HG02678 (cell line): Measurements from ENCODE around the gene PABPC3.

ENCODE experiments used
- ATAC-seq: cut with Tn5 transposase; IDR thresholded peaks from one replicate; pipeline ENCODE4 v1.9.1; 2021; ENCODE audit warnings: mild to moderate bottlenecking, moderate library complexity; ENCODE audit not compliant: unreplicated experiment

PABPC3 gene

DNA sequence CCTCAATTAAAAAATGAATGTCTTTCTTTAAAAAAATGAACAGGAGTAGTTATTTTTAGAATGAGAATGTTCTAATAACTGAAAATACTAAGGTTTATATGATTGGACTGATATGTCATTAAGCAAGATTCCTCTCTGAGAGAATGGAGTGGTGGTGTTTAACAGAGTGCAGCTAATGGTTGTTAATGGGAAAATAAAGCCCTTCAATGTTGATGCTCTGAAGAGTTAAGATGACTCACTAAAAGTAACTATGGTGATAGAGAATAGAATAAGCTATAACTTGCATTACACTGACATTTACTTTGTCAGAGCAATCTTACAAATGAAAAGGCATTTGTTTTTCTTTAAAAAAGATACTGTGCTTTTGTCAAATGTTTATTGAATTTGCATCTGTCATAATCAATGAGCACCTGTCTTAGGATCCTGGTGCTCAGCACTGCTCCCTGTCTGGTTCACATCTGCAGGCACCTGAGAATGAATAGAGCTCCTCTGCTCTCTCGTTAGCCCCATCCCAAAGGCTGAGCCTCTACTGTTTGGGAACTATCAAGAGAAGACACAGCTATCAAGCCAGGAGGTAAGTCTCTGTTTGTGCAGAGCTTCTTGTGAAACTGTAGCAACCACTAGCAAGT lies 15.1 kb downstream of the PABPC3 start:
- ATAC-seq, result no peak

DNA sequence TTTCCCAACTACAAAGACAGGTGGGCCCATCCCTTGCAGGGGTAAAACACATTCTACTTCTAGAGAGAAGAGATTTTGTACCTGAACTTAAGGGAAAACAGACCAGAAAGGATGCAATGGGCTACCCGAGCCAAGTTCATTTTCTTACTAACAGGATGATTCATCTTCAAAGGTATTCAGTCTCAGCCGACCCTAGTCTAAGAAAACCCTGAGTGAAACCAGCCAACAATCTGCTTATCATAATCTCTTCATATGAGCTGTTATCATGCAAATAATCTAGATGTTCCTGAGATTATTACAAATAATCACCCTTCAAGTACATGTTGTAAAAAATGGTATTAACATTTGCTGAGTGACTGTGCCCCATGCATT lies 15.6 kb downstream of the PABPC3 start:
- no peak for ATAC-seq

DNA sequence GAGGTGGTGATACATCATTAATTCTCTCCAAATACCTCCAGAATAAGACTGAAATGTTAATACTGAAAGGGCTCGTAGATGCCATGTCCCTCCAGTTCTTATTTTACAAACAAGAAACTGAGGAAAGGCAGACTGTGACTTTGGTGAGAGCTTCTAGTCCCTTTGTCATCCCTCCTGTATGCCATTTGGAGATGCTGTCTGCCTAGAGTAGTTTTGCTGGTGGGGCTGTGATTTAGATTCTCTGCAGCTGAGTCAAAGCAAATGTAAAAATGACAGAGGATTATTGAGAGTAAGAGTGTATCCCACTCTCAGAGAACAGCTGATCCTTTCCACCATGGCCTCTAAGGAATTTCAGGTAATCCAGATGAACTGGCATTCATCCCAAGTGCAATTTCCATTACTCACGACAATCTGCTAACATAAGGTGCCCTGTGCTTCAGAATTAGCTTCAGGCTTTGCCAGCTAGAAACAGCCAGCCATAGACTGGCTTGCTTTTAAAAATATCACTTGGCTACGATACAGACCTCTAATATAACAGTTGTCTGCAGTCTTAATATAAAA lies 16.8 kb downstream of the PABPC3 start:
- no peak for ATAC-seq

DNA sequence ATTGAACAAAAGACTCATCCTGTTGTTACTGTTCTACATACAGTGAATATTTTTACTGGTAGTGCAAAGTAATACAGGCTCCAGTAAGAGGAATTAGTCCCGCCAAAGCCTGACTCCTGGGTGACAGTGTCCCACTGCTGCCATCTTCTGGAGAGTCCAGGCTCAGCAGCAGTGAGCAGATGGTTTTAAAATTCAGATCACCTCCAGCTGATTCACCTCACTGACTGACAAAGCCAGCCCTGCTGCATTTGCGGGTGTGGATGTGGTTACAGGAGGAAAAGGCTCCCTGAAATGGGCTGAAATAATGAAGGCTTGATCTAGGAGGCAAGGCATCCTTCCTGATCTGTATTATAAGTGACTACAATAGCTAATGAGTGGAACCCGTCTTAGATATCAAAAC lies 18.3 kb downstream of the PABPC3 start:
- ATAC-seq, result peak; percentile 81

DNA sequence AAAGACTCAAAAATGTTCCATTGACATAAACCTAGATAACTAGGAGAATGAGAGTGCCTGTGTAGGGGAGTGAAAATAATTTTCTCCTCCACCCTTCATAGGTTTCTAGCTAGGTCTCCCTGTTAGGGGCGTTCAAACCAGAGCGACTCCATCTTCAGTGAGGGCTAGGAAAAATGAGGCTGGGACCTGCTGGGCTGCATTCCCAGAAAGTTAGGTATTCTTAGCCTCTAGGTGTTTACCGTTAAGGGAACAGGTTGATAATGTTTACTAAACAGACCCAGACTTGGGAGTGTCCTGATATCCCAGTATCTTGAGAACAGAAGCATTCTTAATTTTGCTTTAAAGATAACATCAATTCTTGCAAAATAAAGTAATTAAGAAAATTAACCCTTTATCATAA lies 20.1 kb downstream of the PABPC3 start:
- no peak for ATAC-seq

DNA sequence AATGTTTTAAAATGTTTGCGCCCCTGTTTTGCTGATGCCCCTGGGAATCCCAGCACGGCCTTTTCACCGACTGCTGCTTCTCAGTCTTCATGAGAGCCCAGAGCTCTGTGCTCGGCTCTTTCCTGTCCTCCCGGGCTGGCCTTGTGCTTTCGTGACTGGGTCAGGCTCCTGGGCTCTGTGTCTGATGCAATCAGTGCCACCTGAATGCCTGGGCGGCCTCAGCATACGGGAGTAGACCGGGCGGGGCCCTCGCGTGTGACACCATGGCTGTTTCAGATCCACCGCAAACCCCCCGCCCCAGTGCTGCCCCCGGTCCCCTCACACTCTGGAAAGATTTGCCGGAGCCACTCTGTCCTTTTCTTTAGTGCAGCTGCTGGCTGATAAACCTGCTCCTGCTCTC lies 21.4 kb downstream of the PABPC3 start:
- ATAC-seq, result no peak

DNA sequence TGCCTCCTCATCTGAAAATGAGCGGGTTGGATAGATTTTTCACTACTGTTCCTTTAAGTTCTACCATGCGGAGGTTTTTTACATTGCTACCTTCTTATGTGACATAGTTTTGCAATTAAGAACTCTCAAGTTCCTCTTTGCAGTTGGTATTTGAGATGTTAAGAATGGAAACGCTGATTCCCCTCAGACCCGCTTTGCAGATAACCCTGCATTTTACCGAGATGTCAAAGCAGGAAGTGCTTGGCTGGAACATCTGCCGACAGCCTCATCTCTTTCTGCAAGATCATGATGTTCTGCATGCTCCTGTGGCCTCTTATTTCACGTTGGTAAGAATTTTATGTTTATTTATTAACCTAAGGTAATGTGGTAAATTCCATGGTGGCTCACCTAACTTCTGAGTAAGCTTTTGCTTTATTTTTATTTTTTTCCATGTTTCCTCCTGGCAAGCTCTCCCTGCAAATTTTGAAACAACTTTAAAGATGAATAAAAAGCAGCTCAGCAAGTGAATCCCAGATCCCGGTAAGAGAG lies 22.5 kb downstream of the PABPC3 start:
- ATAC-seq, result no peak

DNA sequence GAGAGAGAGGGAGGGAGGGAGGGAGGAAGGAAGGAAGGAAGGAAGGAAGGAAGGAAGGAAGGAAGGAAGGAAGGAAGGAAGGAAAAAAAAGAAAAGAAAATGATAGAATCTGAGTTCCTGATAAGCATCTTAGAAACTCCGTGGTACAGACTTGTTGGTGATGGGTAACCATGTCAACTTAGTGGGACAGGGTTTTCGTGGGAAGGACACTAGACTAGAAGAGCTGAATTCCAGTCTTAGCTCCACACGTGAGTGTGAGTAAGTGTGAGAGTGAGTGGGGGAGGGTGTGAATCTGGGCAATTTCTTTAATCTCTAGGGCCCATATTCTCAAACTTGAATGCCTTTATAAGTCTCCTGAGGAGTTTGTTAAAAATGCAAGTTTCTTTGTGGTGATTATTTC lies 35.0 kb downstream of the PABPC3 start:
- ATAC-seq, result no peak

DNA sequence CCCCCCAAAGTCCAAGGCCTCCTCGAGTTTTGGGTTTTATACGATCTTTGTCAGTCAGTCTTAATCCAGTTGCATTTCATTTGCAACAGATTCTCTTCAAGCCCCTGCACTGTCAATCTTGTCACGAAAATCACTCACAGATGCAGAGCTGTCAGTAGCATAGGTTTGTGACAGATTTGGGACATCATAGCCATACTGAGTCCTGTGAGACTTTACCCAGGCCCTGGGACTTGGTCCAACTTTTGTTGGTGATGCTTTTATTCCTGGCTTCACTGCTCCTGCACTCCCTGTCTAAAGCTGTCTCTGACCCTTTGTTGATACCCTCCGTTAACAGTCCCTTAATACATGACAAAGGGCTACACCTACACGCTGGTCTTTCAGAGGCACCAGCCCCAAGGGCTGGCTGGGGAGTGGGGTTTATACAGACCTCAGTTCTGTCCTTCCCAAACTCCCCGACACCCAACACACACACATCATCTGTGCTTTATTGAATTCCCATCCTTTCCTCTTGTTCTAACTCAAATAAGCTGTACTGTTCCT lies 36.0 kb downstream of the PABPC3 start:
- no peak for ATAC-seq

DNA sequence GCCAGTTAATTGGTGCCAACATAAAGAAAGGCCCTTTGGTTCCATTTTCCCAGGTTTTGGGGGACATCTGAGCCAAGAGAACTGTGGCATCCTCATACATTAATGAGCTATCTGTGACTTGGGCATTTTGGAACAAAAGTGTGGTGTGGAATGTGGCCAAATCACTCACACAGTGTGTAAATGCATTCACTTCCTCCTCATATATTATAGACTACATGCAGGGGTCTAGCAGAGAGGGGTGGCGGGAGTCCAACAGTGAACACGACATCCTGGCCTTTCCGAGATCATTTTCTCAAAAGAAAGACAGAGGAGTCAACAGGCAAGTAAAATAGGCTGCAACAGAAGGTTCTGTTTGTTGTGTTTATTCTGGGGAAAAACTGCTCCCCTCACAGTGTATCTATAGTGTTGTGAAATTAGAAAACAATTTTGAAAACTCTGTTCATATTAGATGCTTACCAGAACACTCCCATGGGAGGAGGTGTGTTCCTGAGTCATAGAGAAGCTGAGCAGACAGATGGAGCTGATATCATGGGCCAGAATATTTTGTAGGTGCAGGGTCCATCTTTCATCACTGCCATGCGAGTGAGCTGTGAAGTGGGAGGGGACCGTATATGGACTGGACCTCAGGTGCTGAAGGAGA lies 36.9 kb downstream of the PABPC3 start:
- no peak for ATAC-seq

DNA sequence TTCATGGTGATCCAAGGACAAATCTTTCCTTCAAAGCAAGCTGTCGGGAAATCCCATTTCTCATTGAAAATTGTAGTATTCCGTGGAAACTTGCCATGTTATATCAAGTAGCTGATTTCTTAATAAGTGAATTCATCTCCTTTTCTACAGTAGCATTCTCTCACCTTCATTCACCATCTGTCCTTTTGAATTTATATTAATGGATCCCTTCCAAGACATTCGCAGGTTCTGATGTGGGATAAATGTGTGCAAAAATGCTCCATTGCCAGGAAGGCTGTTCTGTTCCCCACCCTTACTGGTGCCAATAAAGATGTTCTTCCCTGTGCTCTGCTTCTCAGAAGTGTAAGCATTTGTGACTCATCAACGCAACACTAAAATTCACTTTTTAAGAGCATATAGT lies 40.0 kb downstream of the PABPC3 start:
- ATAC-seq, result no peak

DNA sequence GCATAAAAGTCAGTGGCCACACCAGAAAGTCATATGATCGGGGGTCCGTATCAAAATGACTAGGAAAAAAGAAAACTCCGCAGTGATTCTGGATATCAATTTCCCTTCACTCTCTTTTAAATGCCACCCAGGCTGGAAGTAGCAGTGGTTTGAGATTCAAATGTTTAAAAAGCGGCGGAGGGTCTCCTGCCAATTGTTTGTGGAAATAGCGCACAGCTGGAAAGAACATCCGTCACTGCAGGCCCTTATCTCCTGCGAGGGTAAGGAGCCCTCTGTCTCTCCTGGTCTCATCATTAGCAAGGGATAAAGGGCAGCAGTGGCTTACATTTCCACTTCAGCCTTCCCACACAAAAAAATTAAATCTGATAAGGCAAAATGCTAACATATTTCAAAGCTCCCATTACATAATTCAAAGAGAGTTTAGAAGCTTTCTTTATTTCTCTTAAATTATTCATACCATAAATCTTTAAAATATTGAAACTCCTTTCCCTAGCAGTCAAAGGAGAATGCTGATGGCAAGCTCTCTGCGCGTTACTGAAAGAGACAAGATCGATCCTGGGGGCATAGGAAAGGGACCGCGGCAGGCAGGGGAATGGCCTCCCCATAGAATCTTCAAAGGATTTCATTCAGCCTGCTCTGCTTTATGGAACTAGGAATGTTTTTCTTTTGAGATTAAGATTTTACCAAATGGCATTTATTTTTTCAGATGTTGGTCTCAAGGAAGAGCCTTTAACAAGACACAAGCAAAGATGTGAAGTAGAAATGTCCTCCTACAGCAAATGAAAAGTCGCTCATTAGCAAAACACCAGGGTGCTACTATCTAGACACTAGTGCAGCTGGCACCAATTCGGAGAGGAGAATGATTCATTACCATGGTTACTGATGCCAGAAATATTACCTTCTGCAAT lies 41.2 kb downstream of the PABPC3 start:
- ATAC-seq, result no peak

DNA sequence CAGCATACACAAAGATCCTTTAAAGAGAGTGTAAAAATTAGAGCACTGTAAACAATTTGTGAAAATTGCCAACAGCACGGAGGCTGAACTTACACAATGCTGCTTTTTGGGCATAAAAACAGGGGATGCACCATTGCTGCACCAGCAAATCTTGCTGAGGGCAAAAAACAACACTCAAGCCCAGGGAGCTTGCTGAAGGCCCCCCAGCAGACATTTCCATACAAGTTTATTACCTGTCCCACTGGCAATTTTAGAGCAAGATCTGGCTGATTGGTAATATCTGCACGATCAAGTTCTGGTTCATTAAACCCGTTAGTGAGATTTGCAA lies 41.8 kb downstream of the PABPC3 start:
- no peak for ATAC-seq

DNA sequence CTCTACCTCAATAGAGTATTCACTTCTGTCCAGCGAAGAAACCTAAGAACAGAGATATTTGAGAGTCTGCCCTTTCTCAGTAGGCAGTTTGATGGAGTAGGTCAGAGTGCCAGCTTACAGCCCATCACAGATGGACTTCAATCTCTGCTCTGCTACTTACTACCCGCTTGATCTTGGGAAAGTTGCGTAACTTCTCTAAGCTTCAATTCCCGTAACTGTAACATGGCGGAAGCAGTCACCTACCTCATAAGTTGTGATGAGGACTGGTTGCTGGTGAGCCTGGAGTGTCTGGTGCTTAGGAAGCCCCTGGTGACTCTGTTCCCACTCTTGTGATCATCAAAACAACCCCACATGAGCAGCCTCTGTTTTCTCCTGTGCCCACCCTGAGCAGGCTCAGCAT lies 45.1 kb downstream of the PABPC3 start:
- no peak for ATAC-seq

DNA sequence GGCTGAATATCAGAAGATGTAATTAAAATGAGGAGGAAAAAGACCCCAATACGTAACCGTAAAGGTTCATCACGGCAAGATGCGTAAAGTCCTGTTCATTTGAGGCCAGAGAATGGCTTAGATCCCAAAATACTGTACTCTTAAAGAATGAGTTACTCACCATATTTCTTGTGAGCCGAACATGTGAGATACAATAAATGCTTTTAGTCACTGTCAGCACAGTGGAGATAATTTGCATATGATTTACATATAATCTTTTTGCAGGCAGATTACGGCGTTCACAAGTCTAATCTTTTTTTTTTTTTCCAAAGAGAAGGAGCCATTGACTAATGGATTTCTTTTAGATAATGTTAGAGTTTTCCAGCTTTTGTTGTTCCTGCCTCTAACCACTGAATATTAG lies 47.8 kb downstream of the PABPC3 start:
- no peak for ATAC-seq

DNA sequence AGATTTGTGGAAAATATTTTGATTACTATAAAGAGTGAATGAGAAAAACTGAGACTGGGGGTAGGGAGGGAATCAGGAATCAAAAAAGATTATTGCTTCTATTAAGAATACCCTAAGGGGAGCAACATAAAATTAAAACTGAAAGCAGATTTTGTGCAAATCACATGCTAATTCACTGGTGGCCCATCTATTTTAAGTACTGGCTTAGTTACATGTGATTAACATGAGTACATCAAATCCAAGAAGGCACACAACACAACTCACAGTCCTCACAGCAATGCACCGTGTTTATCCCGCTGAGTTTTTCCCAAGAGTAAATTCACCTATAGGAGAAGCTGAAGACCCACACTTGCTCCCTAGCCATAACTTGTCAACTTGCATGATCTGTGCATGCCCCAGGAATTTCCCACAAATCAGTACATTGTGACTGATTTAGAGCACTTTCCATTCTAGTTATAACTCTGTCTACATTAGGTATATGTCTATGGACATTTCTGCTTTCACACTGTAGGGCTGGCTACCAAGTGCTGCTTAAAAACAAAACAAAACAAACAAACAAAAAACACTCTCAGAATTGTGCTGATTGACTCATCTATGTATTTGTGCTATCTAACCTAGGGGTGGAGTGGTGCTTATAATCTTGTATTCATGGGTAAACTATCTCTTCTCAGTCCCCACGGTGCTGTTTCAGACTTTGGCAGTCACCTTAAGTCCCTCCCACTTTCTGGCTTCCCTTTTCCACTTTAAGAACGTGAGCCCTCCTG lies 51.9 kb downstream of the PABPC3 start:
- peak; percentile 61 for ATAC-seq

DNA sequence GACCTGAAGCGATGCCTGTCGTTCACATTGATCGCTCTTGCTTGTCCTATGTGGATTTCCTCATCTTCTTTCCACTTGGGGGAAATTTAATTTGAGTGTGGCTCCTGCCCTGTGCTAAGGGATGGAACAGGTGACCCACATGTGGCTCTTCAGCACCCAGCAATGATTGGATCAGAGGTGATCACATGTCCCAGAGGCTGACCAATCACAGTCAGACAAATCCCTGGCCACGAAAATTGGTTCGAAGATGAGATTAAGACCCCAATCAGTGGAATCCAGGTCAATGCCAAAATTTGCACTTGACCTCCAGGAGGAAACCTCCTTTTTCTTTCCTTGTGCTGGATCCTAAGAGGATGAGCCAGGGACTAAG lies 52.5 kb downstream of the PABPC3 start:
- no peak for ATAC-seq
